Measurements from ENCODE around the gene SP1. TPM values are rescaled to one million over a fixed set of nuclear protein-coding genes. Genes with fewer than 3 reads are reported as not detected.
"Not testable (repeated sequence)": the region's sequence is repeated elsewhere in the genome, so short reads cannot be mapped to it uniquely, and the experiment has no call there.

The SP1 gene
- total RNA-seq (ENCODE audit: unreplicated experiment): 34.8 TPM
- long read RNA-seq, partial matches to known transcripts: 0 of 1 reads
- long read RNA-seq, other reads (novel, unspliced or antisense): 1 of 1 reads

DNA sequence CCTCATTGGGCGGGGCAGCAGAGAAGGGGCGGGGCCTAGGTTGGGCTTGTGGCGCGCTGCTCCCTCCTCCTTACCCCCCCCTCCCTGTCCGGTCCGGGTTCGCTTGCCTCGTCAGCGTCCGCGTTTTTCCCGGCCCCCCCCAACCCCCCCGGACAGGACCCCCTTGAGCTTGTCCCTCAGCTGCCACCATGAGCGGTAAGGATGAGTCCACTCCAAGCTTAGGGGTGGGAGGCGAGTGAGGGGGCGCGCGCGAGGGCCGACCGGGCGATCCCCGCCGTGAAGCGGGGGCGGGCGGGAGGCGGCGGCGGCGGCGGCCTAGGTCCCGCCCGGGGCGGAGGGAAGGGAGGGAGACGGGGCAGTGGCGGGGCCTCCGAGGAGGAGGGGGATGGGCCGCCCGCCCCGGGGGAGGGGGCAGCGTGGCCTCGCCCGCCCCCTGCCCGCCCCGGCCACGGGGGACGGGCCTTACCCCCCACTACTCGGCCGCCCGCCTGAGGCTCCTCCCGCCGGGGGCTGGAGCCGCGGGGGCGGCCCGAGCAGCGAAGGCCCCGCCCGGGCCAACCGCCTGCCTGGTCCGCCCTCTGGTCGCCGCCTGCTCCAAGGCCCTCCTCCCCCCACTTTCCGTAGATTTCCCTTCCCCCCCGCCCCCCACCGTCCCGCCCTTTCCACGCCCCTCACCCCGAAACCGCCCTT, at the start of gene SP1:
TSS of gene SP1 (plus strand) at position 73 of the 690 bp plus-strand sequence. CDS start at position 189, 116 bp downstream.
- peak; percentile 97 for DNase-seq
- no peaks in the 10 kb centered on the region for H3K36me3 Mint-ChIP-seq (ENCODE audit: unreplicated experiment)
- peak within 1 kb of the TSS; percentile 85 for H3K27ac Mint-ChIP-seq (ENCODE audit: unreplicated experiment)
- H3K9me3 Mint-ChIP-seq (ENCODE audit: unreplicated experiment): peaks cover 5% of the 10 kb centered on the region
- H3K27me3 Mint-ChIP-seq (ENCODE audit: unreplicated experiment): peaks cover 3% of the 10 kb centered on the region
- H3K4me3 Mint-ChIP-seq (ENCODE audit: unreplicated experiment): peak within 1 kb of the TSS; percentile 88
- peaks cover 14% of the 10 kb centered on the region for H3K4me1 Mint-ChIP-seq (ENCODE audit: low read depth, unreplicated experiment)
- TF ChIP-seq, protein P1, sequence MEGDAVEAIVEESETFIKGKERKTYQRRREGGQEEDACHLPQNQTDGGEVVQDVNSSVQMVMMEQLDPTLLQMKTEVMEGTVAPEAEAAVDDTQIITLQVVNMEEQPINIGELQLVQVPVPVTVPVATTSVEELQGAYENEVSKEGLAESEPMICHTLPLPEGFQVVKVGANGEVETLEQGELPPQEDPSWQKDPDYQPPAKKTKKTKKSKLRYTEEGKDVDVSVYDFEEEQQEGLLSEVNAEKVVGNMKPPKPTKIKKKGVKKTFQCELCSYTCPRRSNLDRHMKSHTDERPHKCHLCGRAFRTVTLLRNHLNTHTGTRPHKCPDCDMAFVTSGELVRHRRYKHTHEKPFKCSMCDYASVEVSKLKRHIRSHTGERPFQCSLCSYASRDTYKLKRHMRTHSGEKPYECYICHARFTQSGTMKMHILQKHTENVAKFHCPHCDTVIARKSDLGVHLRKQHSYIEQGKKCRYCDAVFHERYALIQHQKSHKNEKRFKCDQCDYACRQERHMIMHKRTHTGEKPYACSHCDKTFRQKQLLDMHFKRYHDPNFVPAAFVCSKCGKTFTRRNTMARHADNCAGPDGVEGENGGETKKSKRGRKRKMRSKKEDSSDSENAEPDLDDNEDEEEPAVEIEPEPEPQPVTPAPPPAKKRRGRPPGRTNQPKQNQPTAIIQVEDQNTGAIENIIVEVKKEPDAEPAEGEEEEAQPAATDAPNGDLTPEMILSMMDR (IDR thresholded peaks at IDR 0.05; ENCODE audit: partially characterized antibody, unreplicated experiment): no peak

DNA sequence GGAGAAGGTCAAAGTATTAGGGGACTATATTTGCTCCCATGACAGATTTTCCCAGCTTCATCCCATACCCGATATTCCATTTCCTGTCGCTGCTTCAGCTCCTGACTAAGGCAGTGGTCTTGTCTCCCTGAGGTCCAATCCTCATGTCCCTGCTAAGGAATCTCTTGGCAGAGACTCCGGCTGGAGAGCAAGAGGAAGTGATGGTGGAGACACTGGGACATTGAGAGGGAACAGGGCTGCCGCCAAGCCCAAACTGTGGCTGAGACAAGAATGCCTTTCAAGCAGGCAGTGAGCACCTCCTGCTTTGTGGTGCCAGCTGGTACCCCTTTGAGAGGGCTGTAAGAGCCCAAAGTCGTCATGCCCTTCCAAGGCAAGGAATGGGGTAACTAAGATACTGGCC, 49.3 kb upstream of the SP1 start:
- H3K9me3 Mint-ChIP-seq (ENCODE audit: unreplicated experiment): peaks cover 6% of the 10 kb centered on the region
- no peaks in the 10 kb centered on the region for H3K36me3 Mint-ChIP-seq (ENCODE audit: unreplicated experiment)
- no peak overlapping the region for H3K27ac Mint-ChIP-seq (ENCODE audit: unreplicated experiment)
- H3K27me3 Mint-ChIP-seq (ENCODE audit: unreplicated experiment): peaks cover 22% of the 10 kb centered on the region
- no peak overlapping the region for H3K4me3 Mint-ChIP-seq (ENCODE audit: unreplicated experiment)
- H3K4me1 Mint-ChIP-seq (ENCODE audit: low read depth, unreplicated experiment): no peaks in the 10 kb centered on the region
- TF ChIP-seq, protein P1 (IDR thresholded peaks at IDR 0.05; ENCODE audit: partially characterized antibody, unreplicated experiment): no peak
- no peak for DNase-seq

DNA sequence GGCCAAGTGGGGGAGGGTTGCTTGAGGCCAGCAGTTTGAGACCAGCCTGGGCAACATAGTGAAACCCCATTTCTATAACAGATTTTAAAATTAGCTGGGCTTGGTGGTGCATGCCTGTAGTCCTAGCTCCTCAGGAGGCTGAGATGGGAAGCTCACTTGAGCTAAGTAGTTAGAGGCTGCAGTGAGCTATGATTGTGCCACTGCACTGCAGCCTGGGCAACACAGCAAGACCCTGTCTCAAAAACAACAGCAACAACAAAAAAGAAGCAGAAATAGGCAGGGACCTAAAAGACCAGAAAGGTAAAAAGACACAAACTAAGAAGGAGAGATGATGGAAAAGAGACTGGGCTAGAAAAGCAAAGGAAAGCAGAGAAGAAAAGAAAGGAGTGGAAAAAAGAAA, 47.6 kb upstream of the SP1 start:
- not testable (repeated sequence) for DNase-seq; H3K36me3 Mint-ChIP-seq (ENCODE audit: unreplicated experiment); H3K4me1 Mint-ChIP-seq (ENCODE audit: low read depth, unreplicated experiment); H3K9me3 Mint-ChIP-seq (ENCODE audit: unreplicated experiment); H3K27ac Mint-ChIP-seq (ENCODE audit: unreplicated experiment); H3K4me3 Mint-ChIP-seq (ENCODE audit: unreplicated experiment)
- H3K27me3 Mint-ChIP-seq (ENCODE audit: unreplicated experiment): peaks cover 16% of the 10 kb centered on the region

DNA sequence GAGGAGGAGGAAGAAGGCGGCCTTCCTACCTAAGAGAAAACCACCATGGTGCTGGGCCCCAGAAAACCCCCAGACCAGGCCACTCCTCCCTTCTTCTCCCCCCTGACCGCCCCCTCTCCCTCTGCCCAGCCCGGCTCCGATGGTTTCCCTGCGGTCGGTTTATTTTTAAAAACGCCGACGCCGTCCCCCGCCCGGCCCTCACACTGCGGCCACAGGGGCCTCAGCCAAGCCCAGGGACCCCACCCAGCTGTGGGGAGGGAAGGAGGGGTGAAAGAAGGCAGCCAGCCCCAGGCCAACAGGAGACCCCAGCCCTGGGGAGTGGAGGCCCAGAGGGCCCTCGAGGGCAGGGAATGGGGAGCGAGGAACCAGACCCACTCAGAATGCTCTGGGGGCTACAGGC, 47.2 kb upstream of the SP1 start:
- DNase-seq: no peak
- peaks cover 7% of the 10 kb centered on the region for H3K4me1 Mint-ChIP-seq (ENCODE audit: low read depth, unreplicated experiment)
- H3K9me3 Mint-ChIP-seq (ENCODE audit: unreplicated experiment): peaks cover 7% of the 10 kb centered on the region
- TF ChIP-seq, protein P1 (IDR thresholded peaks at IDR 0.05; ENCODE audit: partially characterized antibody, unreplicated experiment): no peak
- H3K36me3 Mint-ChIP-seq (ENCODE audit: unreplicated experiment): no peaks in the 10 kb centered on the region
- H3K27me3 Mint-ChIP-seq (ENCODE audit: unreplicated experiment): peaks cover 12% of the 10 kb centered on the region
- H3K27ac Mint-ChIP-seq (ENCODE audit: unreplicated experiment): no peak overlapping the region
- no peak overlapping the region for H3K4me3 Mint-ChIP-seq (ENCODE audit: unreplicated experiment)

DNA sequence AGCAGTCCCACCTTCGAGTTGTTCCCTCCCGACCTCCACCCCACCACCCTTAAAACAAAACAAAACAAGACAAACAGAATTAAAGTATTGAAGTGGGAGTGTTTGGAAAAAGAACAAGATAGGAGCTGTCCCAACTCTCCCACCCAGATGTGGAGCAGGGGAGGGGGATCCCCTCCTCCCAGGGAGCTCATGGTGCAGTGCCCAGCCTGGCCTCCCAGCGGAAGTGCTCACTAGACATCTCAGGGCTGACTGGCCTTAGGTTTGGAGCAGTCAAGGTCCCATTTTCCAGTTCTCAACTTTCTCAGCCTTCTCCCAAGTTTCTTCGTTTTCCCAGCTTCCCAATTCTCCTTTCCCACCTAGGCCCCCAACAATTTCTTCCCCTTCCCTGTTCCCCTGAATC, 46.7 kb upstream of the SP1 start:
- DNase-seq: no peak
- no peak overlapping the region for H3K27ac Mint-ChIP-seq (ENCODE audit: unreplicated experiment)
- peaks cover 8% of the 10 kb centered on the region for H3K4me1 Mint-ChIP-seq (ENCODE audit: low read depth, unreplicated experiment)
- peaks cover 7% of the 10 kb centered on the region for H3K9me3 Mint-ChIP-seq (ENCODE audit: unreplicated experiment)
- H3K36me3 Mint-ChIP-seq (ENCODE audit: unreplicated experiment): no peaks in the 10 kb centered on the region
- TF ChIP-seq, protein P1 (IDR thresholded peaks at IDR 0.05; ENCODE audit: partially characterized antibody, unreplicated experiment): no peak
- H3K27me3 Mint-ChIP-seq (ENCODE audit: unreplicated experiment): peaks cover 11% of the 10 kb centered on the region
- no peak overlapping the region for H3K4me3 Mint-ChIP-seq (ENCODE audit: unreplicated experiment)
